Activated naive CD8-positive, alpha-beta T cell treated with anti-CD3 and anti-CD28 coated beads, Interleukin-2, amount 50 U/mL, for 16 hours (primary cell): ENCODE data around the gene NDUFS8.

Experiments
- DNase-seq: peaks from one replicate; pipeline ENCODE4 v3.0.0-alpha.2; 2020; ENCODE audit warnings: low read depth, low spot score

NDUFS8 gene

GRCh38 chr11:68077617-68078582, 47.4 kb downstream of the NDUFS8 start:
- no peak for DNase-seq

- no peak for DNase-seq
These were observed 50.4 kb downstream of the NDUFS8 start for GRCh38 chr11:68080860-68081259.

- no peak for DNase-seq
These were observed 51.2 kb downstream of the NDUFS8 start for GRCh38 chr11:68081691-68082090.

GRCh38 chr11:68082481-68082880, 52.0 kb downstream of the NDUFS8 start:
- no peak for DNase-seq

GRCh38 chr11:68083517-68083916, 53.0 kb downstream of the NDUFS8 start:
- no peak for DNase-seq
